Measurements from ENCODE around the gene MEMO1.
"Not testable (repeated sequence)": the region's sequence is repeated elsewhere in the genome, so short reads cannot be mapped to it uniquely, and the experiment has no call there.

The MEMO1 gene

DNA sequence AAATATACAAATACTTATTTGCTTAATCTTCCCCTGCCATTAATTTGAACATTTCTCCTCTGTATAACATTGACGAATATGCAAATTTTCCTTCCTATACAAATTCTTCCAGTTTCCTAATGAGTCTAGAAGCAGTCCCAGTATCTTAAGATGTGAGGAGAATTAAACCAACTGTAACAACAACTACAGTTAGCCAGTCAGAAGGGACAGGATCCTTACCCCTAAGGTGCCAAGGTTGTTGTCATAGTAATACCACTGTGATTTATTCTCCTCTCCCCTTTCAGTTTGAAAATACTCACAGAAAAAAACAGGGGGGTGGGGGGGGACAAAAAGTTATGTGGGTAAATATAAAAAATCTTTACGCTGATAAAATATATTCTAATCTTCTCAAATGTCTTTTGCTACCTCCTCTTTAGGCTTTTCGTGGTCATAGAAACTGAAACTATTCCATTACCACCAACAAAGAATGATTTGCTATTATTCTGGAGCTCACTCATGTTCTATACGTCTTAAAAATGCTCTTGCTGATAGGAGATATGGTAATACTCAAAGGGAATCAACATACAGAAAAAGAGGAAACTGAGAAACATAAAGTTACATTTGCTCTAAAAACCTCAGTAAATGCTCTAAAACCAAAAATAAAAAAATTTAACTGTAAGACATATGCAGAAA is 107.6 kb downstream of the MEMO1 start:
- DNase-seq = no peak

DNA sequence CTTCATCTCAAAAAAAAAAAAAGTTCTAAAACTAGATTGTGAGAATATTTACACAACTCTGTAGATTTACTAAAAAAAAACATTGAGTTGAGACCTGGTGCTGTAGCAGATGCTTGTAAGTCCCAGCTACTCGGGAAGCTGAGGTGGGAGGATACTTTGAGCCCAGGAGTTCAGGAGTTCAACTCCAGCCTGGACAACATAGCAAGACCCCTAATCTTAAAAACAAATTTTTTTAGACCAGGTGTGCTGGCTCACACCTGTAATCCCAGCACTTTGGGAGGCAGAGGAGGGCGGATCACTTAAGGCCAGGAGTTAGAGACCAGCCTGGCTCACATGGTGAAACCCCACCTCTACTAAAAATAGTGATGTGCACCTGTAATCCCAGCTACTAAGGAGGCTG is 108.9 kb downstream of the MEMO1 start:
- no peak for DNase-seq

DNA sequence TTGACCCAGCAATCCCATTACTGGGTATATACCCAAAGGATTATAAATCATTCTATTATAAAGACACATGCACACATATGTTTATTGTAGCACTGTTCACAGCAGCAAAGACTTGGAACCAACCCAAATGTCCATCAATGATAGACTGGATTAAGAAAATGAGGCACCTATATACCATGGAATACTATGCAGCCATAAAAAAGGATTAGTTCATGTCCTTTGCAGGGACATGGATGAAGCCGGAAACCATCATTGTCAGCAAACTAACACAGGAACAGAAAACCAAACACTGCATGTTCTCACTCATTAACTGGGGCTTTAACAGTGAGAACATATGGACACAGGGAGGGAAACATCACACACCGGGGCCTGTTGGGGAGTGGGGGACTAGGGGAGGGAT is 110.7 kb downstream of the MEMO1 start:
- DNase-seq = not testable (repeated sequence)

DNA sequence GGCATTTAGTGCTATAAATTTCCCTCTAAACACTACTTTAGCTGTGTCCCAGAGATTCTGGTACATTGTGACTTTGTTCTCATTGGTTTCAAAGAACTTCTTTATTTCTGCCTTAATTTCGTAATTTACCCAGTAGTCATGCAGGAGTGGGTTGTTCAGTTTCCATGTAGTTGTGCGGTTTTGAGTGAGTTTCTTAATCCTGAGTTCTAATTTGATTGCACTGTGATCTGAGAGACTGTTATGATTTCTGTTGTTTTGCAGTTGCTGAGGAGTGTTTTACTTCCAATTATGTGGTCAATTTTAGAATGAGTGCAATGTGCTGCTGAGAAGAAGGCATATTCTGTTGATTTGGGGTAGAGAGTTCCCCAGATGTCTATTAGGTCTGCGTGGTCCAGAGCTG is 112.5 kb downstream of the MEMO1 start:
- DNase-seq = peak; percentile 66 to 71

DNA sequence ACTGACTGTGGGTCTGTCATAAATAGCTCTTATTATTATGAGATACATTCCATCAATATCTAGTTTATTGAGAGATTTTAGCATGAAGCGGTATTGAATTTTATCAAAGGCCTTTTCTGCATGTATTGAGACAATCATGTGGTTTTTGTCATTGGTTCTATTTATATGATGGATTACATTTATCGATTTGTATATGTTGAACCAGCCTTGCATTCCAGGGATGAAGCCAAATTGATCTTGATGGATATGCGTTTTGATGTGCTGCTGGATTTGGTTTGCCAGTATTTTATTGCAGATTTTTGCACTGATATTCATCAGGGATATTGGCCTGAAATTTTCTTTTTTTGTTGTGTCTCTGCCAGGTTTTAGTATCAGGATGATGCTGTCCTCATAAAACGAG is 113.5 kb downstream of the MEMO1 start:
- DNase-seq = not testable (repeated sequence)

DNA sequence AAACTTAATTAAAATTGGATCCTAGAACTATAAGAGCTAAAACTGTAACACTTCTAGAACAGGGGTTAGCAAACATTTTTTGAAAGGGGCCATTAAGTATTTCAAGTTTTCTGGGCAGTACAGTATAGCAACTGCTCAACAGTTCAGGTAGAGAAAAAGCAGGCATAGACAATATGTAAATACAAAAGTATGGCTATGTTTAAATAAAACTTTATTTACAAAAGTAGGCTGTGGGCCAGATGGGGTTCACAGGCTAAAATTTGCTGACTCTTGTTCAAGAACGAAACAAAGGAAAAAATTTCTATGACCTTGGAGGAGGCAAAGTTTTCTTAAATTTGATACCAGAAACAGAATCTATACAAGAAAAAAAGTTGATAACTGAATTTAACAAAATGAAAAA is 114.5 kb downstream of the MEMO1 start:
- no peak for DNase-seq

DNA sequence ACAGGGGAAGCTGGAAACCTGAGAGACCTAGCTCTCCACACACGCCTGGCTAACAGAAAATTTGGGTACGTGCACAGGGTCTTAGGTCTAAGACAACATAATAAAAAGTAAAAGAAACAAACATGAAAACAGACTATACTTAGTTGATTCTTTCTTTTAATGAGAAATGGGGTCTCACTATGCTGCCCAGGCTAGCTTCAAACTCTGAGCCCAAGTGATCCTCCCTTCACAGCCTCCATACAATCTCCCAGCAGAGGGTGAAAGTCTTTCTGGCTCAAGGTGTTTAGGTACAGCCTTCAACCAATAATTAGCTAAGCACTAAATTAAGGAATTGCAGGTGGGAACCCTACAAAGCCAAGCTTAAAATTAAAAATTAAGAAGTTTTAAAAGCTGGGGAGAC is 116.2 kb downstream of the MEMO1 start:
- DNase-seq = no peak

DNA sequence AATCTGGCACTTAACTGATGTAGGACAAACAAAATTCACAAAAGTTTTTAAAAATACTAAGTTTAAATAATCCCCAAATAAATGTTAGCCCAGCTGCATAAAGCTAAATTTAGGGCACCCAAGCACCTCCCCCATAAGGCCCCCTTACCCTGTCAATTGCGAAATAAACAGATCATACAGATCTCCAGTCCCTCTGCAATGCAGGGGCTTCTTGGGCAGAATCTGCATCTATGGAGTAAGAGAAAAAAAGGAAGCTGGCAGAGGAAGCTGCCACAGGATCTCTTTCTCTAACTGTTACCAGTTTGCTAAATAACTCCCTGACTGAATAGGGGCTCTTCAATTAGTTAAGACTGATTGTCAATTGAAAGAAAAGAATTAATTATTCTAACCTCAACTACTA is 117.7 kb downstream of the MEMO1 start:
- DNase-seq = peak; percentile 62 to 72

DNA sequence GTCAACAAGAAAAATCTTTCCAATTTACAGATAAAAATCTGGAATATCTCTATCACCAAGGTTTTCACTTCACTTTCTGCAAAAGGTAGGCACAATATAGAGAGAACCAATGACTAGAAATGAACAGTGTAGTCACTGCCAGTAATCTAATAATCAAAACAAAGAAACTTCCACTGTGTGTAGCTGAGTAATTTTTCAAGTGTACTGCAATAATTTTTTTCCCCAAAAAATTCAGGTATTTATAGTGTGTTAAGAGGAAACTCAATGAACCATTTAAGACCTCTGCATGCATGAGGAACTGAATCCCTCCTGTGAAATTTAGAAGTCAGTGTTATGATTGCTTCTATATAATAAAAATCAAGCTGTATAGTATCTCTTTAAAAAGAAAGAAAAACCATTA is 121.8 kb downstream of the MEMO1 start:
- no peak for DNase-seq

DNA sequence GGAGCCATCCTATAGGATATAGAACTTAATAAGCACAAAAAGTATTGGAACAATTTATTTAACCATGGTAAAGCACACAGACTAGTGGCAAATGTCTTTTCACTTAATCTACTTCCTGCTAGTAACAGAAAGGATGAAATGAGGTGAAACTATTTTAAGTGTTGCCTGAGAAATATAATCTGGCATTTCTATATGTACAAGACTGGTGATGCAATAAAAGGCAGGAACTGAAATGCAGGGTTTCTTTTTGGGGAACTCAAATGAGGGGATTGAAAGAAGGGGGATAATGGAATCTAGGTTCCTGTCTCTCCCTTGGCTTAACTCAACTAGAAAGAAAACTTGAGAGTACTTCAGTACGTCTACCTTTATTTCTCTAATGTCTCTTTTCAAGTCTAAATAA is 122.3 kb downstream of the MEMO1 start:
- DNase-seq = peak; percentile 15 to 50

DNA sequence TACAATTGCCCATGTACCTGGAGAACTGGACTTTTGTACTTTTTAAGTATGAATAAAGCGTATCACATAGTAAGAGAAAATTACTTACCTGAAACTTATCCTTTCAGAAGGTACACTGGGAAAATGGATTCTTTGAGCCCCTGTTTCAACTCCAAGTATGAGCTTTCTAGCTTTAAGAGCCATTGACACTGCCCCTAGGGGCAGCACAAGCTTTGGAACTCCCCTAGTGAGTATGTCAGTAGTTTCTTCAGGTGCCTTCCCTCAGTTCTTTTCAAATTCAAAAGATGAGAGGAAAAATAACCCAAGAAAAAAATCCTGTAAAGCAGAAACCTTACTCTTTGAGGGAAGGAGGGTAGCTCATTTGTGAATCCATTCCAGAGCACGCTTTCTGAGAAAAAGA is 124.1 kb downstream of the MEMO1 start:
- no peak for DNase-seq

DNA sequence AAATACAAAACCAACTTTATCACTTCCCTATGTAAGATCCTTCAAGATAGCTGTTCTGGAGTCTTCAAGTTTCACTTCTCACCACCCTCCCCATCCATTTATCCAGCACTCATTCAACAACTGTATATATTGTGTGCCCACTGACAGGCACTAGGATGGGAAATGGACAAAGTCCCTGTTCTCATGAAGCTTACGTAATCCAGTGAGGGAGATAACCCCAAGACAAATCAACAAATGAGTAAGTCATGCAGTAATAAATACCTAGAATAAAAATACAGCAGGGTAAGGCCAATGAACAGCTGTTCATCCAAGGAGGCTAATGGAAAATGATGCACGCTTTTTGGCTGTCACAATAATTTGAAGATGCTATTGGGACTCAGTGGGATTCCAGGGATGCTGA is 133.8 kb downstream of the MEMO1 start:
- DNase-seq = no peak

DNA sequence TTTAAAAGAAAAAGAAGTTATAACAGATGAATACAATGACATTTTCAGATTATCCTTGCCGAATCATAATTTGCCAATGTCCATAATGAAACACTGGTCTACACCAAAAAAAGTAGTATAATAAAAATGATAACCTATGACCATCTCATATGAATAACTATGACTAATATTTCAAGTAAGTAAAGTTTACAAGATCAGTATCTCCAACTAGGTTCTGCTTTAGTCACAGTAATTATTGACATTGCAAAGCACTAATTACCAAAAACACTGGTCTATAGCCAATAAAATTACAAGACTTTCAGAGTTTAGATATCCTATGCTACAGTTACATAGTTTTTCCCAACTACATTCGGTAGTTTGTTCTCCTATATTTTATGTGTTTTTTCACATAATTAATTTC is 136.7 kb downstream of the MEMO1 start:
- DNase-seq = no peak

DNA sequence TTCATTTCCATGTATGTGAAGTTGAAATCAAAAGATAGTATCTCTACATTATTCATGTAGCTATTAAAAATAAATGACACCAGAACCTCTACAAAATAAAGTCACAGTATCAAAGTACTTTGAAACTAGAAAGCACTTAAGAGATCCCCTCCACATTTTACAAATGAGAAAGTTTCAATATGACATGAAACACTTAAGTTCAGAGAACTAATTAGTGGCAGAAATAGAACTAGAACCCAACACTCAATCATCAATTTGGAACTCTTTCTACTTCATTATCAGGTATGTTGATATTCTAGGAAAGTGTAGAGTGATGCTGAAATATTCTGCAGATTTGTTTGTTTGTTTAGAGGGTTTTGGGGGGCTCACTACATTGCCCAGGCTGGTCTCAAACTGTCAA is 145.6 kb downstream of the MEMO1 start:
- no peak for DNase-seq

DNA sequence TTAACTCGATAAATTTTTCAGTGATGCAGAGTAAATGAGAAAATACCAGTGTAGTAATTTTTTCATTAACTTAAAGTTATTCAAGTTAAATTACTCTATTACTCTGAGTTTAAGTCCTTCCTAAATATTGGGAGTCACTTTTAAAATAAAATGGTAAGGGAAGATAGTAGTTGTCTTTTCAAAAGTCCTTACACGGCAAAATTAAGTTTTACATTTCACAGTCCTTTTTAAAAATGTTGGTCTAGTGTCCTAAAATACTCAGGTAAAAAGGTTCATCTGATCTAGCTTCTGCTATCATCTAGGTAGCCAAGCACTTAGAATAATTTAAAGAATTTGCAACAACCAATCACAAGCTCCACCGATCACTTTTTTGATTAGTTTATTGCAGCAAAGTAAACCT is 146.9 kb downstream of the MEMO1 start:
- DNase-seq = no peak

DNA sequence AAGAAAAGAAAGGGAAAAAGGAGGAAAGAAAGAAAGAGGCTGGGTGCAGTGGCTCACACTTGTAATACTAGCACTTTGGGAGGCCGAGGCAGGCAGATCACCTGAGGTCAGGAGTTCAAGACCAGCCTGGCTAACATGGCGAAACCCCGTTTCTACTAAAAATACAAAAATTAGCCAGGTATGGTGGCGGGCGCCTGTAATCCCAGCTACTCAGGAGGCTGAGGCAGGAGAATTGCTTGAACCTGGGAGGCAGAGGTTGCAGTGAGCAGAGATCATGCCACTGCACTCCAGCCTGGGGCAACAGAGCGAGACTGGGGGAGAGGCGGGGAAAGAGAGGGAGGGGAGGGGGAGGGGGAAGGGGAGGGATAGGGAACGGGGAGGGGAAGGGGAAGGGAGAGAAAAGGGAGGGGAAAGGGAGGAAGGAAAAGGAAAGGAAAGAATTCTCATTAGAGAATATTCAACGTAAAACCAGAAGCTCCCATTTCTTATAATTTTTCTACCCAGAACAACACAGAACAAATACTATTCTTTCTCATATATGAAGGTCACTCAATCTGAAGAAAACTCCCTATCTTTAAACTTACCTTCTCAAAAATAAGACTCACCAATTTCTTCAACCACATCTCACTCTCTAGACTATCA is 147.7 kb downstream of the MEMO1 start:
- DNase-seq = not testable (repeated sequence)

DNA sequence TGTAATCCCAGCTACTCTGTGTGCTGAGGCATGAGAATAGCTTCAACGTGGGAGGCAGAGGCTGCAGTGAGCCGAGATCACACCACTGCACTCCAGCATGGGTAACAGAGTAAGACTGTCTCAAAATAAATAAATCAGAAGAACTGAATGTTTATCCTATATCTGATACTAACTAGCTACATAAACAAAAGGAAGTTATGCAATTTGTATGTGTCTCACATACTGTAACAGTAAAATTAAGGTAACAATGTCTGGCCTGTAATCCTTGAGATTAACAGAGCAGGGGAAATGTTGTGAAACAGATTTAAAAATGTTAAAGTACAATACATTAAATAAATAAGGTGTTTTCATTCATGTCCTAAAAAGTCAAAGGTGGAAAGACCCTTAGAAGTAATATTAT is 150.8 kb downstream of the MEMO1 start:
- no peak for DNase-seq

DNA sequence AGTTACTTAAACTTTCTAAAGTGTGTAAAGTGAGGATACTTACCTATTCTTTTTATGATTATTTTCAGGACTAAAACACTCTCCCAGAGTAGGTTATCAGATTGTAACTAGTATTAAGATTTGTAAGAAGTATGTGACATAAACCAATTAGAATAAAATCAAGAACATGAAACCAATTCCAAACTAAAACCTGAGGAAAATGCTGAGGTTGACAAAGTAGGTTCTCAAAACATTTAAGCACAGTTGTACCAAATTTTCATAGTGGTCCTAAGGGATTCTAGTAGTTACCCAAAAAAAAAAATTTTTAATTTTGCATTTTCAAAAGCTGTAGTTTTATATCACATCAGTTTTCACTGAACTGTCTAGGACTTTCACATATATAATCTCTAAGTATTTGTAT is 157.3 kb downstream of the MEMO1 start:
- DNase-seq = no peak

DNA sequence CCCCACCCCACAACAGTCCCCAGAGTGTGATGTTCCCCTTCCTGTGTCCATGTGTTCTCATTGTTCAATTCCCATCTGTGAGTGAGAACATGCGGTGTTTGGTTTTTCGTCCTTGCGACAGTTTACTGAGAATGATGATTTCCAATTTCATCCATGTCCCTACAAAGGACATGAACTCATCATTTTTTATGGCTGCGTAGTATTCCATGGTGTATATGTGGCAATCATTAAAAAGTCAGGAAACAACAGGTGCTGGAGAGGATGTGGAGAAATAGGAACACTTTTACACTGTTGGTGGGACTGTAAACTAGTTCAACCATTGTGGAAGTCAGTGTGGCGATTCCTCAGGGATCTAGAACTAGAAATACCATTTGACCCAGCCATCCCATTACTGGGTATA is 168.7 kb downstream of the MEMO1 start:
- DNase-seq = not testable (repeated sequence)

DNA sequence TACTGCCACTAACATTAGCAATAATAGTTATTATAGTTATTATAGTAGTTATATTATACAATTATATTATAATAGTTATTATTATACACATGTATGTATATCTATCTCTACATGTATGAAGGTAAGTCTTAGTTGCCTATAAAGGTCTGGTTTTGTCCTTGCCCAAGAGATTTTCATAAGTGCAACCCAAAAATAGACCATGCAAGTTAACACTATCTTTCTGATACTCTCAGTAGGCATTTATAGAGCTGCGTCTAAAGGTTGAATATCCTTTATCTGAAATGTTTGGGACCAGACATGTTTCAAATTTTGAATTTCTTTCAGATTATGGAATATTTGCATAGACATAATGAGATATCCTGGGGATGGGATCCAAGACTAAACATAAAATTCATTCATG is 175.4 kb downstream of the MEMO1 start:
- DNase-seq = no peak

DNA sequence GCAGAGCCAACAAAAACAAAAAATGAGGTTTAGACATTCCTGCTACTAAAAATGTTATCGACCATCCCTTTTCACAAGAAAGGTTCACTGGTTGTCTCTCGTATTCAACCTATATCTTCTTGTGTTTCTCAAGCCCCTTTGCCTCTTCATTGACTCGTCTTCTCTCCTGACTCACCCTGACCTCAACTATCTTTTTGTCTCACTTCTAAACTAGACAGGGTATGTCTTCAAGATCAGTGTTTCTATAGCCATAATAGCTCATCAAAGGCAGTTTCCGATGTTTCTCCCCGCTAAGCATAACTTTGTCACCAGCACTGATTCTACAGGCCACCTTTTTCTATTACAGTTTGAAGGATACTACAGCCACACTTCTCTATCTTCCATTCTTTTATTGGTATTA is 178.4 kb downstream of the MEMO1 start:
- no peak for DNase-seq

DNA sequence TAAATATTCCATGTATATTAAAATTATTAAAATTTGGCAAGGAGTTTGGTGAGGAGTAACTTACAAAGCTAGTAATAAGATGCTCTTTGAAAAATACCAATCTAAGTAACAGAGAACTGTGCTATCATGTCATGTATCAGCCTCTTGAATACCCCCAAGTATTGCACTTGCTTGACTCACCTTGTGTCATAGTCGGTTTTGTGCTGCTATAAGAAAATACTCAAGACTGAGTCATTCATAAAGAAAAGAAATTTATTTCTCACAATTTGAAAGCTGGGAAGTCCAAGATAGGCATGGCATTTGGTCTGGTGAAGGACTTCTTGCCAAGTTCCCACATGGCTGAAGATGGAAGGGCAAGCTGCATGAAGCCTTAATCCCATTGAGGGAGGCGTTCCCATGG is 179.2 kb downstream of the MEMO1 start:
- no peak for DNase-seq

DNA sequence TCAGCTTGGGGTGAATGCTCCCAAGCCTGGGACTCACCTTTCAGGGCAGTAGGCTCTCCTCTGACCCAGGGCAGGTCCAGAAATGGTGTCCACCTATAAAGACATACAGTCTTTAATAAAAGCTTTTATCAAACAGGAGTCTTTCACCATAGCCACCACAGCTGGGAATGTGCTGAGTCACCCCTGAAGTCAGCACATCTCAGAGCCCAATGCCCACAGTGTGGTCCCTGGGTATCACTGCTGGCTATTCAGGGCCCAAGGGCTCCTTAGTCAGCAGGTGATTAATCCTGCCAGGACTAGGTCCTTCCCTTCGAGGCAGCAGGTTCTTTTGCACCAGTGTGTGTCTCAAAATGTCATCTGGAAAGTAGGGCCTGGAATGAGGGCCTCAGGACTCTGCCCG is 181.9 kb downstream of the MEMO1 start:
- no peak for DNase-seq

DNA sequence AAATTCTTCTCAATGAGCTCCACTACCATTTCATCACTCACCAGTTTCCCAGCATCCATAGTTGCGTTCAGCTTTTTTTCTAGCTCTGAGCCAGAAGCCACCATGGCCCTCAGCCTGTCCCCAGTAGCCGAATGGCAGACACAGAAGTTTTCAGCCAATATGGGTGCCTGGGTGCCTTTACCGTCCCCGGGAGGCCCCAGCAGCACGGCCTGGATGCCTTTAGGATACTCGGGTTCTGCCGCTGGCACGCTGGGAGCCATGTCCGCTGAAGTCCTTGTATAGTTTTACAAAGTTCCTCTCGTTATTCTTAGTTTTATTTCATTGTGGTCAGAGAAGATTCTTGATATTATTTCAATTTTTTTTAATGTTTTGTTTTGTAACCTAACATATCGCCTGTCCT is 187.2 kb downstream of the MEMO1 start:
- no peak for DNase-seq

DNA sequence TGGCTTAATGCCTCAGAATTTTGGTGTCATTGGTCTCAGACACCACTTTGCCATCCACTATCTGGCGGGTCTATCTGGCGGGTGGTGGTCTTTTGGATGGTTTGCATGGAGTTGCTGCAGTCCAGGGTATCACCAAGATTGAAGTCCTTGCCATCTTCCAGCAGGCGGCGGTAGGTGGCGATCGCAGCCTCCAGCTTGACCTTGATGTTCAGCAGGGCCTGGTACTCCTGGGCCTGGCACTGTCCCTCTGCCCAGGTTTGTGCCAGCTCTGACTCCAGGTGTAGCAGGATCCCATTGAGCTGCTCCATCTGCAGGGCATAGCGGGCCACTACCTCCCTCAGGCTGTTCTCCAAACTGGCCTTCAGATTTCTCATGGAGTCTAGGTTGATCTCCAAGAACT is 188.2 kb downstream of the MEMO1 start:
- DNase-seq = no peak
